ENCODE results near the gene MMRN2.
"Not testable (repeated sequence)": the region's sequence is repeated elsewhere in the genome, so short reads cannot be mapped to it uniquely, and the experiment has no call there.

MMRN2 gene

DNA sequence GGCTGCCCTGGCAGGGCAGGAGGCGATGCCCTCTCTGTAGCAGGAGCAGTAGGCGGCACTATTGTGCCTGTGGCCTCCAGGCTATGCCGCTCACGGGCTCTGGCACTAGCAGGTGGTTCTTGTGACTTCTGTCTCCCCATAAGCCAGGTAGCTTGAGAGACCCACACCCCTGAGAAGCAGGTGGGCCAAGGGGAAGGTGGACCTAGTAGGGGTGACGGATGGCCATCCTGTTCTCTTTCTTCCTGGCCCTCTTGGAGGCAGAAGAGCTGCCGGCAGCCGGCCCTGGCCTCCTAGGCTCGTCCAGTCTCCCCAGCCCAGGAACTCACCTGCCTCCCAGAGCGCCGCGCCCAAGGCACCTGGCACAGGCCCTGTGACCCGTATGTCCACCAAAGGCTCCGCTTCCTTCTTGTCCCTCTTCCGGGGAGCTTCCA, 15.4 kb downstream of the MMRN2 start:
- CTCF ChIA-PET = interaction anchor here (1.5 to 12.8 kb wide), 4 partner anchors 10 to 253 kb away, joined by 3 to 238 read pairs (median 4); partner anchors contain the start of genes ADIRF, MMRN2 and SNCG
- POLR2A ChIA-PET = no interaction called here
- TF ChIP-seq, protein P1, sequence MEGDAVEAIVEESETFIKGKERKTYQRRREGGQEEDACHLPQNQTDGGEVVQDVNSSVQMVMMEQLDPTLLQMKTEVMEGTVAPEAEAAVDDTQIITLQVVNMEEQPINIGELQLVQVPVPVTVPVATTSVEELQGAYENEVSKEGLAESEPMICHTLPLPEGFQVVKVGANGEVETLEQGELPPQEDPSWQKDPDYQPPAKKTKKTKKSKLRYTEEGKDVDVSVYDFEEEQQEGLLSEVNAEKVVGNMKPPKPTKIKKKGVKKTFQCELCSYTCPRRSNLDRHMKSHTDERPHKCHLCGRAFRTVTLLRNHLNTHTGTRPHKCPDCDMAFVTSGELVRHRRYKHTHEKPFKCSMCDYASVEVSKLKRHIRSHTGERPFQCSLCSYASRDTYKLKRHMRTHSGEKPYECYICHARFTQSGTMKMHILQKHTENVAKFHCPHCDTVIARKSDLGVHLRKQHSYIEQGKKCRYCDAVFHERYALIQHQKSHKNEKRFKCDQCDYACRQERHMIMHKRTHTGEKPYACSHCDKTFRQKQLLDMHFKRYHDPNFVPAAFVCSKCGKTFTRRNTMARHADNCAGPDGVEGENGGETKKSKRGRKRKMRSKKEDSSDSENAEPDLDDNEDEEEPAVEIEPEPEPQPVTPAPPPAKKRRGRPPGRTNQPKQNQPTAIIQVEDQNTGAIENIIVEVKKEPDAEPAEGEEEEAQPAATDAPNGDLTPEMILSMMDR (IDR thresholded peaks at IDR 0.05; ENCODE audit: control extremely low read depth, extremely low read depth, low read depth, missing control alignments) = no peak
- no peak for DNase-seq (ENCODE audit: extremely low spot score)

DNA sequence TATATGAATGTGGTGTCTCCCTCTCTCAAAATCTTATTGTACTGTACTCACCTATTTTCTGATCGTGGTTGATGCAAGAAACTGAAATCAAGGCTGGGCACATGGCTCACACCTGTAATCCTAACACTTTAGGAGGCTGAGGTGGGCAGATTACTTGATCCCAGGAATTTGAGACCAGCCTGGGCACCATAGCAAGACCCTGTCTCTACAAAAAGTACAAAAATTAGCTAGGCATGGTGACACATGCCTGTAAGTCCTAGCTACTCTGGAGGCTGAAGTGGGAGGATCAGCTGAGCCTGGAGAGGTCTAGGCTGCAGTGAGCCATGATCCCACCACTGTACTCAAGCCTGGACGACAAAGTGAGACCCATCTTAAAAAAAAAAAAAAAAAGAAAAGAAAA, 16.0 kb downstream of the MMRN2 start:
- TF ChIP-seq, protein P1 (IDR thresholded peaks at IDR 0.05; ENCODE audit: control extremely low read depth, extremely low read depth, low read depth, missing control alignments) = no peak
- ChIA-PET CTCF (interaction anchor here (1.1 to 12.8 kb wide), 6 partner anchors 9 to 253 kb away, joined by 3 to 238 read pairs (median 4); partner anchors contain the start of genes ADIRF, MMRN2 and SNCG), POLR2A (no interaction called here)
- no peak for DNase-seq (ENCODE audit: extremely low spot score)

DNA sequence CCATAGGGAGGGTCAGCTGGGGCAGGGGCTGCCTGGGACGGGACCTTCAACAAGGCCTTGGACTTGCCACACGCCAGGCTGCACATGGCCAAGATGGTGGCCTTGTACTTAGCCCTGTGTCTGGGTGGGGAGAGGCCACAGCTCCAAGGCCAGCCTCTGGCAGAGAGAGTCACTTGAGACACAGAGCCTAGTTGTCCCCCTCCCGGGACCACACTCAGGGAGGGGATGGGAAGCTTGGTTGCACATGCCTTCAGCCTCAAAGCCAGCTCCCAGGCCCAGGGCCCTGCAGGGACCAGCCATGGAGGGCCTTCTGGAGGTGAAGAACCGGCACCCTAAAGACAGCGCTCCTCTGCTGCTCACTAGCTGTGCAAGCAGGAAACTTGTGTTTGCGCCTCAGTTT, 16.7 kb downstream of the MMRN2 start:
- POLR2A ChIA-PET = no interaction called here
- no peak for DNase-seq (ENCODE audit: extremely low spot score)
- CTCF ChIA-PET = interaction anchor here (0.9 to 12.8 kb wide), 8 partner anchors 12 to 592 kb away, joined by 3 to 238 read pairs (median 4); partner anchors contain the start of genes ADIRF, MINPP1, MMRN2 and SNCG
- TF ChIP-seq, protein P1 (IDR thresholded peaks at IDR 0.05; ENCODE audit: control extremely low read depth, extremely low read depth, low read depth, missing control alignments) = no peak

DNA sequence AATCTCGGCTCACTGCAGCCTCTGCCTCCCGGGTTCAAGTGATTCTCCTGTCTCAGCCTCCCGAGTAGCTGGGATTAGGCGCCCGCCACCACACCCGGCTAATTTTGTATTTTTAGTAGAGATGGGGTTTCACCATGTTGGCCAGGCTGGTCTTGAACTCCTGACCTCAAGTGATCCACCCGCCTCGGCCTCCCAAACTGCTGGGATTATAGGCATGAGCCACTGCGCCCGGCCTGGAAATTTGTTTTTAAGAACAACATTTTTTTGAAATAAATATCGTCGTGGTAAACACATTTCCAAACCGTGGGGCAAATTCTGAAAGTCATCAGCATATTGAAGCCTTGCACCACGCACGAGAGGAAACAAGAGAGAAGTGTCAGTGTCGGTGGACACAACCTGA, 17.3 kb downstream of the MMRN2 start:
- POLR2A ChIA-PET = not testable (repeated sequence)
- CTCF ChIA-PET = interaction anchor here (0.6 to 12.8 kb wide), 17 partner anchors 10 to 593 kb away, joined by 3 to 238 read pairs (median 3); partner anchors contain the start of genes ADIRF, MINPP1, MMRN2 and SNCG

DNA sequence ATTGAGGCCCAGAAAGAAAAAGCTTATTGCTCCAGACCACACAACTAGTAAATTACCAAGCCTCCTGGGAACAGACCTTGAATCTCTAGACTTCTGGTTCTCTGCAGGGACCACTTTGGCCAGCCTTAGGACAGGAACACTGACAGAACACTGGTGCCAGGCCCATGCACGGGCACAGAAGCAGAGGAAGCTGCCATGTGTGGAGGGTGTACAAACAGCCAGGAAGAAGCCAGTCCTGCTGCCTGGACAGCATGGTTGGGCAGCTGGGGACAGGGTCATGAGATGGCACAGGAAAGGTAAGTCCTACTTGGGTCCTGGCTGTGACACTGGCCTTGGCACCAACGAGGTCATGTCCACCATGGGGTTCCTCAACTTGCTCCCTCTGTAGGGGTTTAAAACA, 19.2 kb downstream of the MMRN2 start:
- ChIA-PET POLR2A (no interaction called here), CTCF (interaction anchor here (0.7 to 12.8 kb wide), 19 partner anchors 10 to 250 kb away, joined by 3 to 238 read pairs (median 4); partner anchors contain the start of genes ADIRF, MMRN2 and SNCG)
- no peak for DNase-seq (ENCODE audit: extremely low spot score)
- TF ChIP-seq, protein P1 (IDR thresholded peaks at IDR 0.05; ENCODE audit: control extremely low read depth, extremely low read depth, low read depth, missing control alignments) = no peak

More for the DNA sequence above, 17.3 kb downstream of the MMRN2 start:
- DNase-seq (ENCODE audit: extremely low spot score) = not testable (repeated sequence)

DNA sequence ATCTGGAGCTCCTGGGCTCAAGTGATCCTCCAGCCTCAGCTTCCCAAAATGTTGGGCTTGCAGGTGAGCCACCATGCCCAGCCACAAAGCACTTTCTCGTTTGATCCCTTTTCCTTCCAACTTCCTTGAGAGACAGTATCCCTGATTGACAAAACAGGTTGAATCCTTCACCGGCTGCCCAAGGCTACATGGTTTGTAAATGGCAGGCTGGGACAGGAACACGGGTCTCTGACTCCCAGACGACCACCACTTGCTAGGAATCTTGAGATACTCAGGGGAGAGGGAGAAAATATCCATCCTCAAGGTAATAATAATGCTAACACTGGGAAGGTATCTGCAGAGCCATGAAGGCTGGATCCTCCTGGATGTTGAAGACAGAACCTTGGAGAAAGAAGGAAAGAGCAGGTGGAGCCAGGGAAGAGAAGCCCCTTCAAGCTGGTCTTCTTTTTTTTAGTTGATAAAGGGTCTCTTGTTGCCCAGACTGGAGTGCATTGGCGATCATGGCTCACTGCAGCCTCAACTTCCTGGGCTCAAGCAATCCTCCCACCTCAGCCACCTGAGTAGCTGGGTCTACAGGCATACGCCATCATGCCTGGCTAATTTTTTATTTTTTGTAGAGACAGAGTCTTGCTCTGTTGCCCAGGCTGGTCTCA, 19.8 kb downstream of the MMRN2 start:
- ChIA-PET CTCF (interaction anchor here (1.0 to 12.8 kb wide), 11 partner anchors 8 to 250 kb away, joined by 3 to 238 read pairs (median 4); partner anchors contain the start of genes ADIRF, MMRN2 and SNCG), POLR2A (no interaction called here)
- DNase-seq (ENCODE audit: extremely low spot score) = no peak
- TF ChIP-seq, protein P1 (IDR thresholded peaks at IDR 0.05; ENCODE audit: control extremely low read depth, extremely low read depth, low read depth, missing control alignments) = no peak
